HK-2 (cell line): ENCODE measurements around the gene OVCH1.

Experiments used
- DNase-seq: peaks from one replicate; pipeline ENCODE4 v3.0.0-alpha.2; 2018; ENCODE audit not compliant: unreplicated experiment

OVCH1 gene

GRCh38 chr12:29497588-29497987, at the start of gene OVCH1:
Gene OVCH1, minus strand, starts transcription at chr12:29497686. Its CDS starts 0 bp downstream, at chr12:29497686.
- DNase-seq: no peak

- no peak for DNase-seq
Measured at GRCh38 chr12:29547151-29547632, 49.7 kb upstream of the OVCH1 start.

GRCh38 chr12:29546000-29546399, 48.5 kb upstream of the OVCH1 start:
- no peak for DNase-seq

DNA sequence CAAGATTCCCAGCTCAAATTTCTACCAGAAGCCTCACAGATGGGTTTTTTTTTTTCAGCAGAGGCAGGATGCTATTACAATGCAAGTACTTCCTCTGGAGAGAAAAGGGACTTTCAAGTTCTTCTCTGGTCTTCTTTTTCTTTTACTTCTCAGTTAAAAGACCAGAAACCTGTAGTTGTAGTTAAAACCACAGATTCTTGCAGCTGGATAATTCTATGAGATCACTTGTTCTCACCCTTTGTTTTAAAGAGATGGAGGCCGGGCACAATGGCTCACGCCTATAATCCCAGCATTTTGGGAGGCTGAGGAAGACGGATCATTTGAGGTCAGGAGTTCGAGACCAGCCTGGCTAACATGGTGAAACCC, 47.6 kb upstream of the OVCH1 start:
- no peak for DNase-seq

GRCh38 chr12:29544428-29545101, 47.1 kb upstream of the OVCH1 start:
- DNase-seq: no peak

GRCh38 chr12:29543036-29543435, 45.5 kb upstream of the OVCH1 start:
- DNase-seq: no peak

GRCh38 chr12:29537298-29537697, 39.8 kb upstream of the OVCH1 start:
- no peak for DNase-seq

DNA sequence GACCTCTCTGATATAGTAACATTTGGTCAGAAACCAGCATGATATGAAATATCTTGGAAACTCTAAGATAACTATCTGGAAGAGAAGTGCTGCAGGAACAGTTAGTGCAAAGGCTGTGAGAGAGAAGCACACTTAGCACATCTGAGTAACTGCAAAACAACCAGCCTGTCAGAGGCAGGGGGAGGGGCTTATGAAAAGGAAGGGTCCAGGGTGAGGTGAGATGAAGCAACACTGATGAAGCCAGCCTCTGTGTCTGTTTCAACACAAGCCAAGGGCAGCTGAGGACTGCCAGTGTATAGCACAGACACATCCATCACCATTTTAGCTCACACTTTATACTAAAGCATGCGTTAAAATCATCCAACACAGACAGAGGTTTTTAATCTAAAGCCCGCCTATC, 37.4 kb upstream of the OVCH1 start:
- DNase-seq: no peak

DNA sequence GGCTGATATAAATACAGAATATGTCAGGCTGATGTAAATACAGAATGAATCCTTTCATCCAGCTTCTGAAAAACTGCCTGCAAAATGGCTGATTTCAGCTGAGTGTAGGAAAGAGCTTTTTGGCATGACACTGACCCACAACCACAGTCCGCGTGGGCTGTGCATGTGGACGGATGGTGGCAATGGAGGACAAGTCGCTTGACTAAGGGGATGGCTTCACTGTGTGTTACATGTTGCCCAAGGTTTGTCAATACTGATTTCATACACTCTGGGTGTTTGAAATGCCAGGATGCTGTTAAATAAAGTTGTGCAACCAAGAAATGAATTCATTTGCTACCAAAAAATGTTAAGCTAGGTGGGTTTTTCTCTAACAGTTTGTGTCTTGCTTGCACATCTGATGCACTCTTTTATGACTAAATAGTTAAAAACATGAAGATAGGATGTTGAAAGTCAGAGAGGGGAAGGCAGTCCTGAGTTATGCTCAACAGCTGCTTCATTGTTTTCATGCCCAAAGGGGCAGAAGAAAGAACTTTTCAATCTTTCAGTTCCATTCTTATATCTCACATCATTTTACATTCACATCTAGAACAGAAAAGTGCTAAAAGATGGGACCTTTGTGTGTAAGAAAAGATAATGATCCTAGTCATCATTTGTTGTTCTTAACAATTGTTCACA, 36.5 kb upstream of the OVCH1 start:
- no peak for DNase-seq

DNA sequence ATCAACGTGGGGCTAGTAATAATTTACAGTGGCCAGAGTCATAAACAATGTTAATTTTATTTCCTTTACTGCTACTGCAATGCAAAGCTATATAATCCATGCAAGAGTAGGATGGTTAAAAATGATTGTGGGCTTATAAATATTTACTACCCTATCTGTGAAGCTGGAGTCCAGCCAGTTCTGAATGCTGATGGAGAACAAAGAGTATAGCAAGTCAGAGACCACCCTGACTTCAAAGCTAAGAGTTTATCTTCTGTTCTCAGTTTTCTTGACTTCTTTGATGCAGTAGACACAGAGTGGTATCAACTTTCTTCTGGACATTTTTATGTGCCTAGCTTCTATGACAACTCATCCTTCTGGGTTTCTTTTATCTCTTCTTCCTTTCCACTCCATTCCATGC, 34.0 kb upstream of the OVCH1 start:
- no peak for DNase-seq

DNA sequence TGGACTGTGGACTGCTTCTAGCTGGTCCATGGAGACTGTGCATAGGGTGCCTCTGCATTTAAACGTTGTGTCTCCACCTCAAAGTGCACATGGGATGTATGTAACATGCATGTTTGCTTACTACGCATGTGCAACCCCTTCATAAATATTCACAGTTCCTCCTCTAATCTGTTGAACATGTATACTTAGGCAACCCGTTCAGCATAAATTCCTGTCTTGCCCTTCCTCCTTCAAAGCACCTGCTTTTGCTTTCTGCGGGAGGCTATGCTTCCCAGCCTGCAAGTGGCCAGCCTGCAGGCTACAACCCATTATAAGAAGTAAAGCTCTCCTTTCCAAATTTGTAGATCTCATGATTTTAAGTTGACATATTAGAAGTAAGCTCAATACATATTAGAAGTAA, 33.0 kb upstream of the OVCH1 start:
- DNase-seq: no peak

DNA sequence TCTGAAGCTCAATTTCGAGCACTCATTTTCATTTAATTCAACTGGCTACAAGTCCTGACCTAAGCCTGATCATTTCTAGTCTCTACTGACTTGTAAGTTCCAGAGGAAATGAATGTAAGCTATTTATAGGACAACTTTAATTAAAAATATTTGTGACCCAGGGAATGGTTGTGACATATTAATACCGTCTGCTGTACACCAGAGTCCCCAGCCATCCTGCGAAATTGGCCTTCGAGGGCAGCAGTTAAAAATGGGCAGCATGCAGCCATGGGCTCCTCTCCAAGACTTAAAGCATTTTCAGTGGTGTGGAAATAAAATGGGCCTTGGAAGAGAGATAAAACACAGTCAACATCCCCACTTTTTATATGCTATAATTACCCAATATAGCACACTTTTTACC, 30.7 kb upstream of the OVCH1 start:
- DNase-seq: no peak

- DNase-seq: no peak
Measured at GRCh38 chr12:29521951-29522350, 24.5 kb upstream of the OVCH1 start.

- peak; percentile 9 for DNase-seq
Measured at GRCh38 chr12:29519585-29520182, 22.2 kb upstream of the OVCH1 start.

- DNase-seq: no peak
Measured at GRCh38 chr12:29518407-29518806, 20.9 kb upstream of the OVCH1 start.

DNA sequence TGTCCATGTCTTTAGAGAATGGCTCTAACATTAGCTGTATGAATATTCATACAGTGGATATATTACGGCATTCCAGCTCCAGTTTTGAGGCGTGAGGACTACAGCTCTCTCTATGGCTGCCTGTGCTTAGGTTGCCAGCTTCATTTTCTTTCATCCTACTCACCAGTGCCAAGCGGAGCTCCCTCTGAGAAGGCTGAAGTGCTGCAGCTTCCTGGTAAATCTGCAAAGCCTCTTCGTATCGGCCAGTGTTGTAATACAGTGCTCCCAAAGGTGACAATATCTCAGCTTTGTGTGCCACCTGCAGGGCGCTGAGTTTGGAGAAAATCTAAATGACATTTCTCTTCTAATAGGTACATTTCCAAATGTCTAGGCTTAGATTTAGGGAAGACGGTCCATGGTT, 19.8 kb upstream of the OVCH1 start:
- DNase-seq: no peak

GRCh38 chr12:29516431-29516875, 19.0 kb upstream of the OVCH1 start:
- DNase-seq: no peak

DNA sequence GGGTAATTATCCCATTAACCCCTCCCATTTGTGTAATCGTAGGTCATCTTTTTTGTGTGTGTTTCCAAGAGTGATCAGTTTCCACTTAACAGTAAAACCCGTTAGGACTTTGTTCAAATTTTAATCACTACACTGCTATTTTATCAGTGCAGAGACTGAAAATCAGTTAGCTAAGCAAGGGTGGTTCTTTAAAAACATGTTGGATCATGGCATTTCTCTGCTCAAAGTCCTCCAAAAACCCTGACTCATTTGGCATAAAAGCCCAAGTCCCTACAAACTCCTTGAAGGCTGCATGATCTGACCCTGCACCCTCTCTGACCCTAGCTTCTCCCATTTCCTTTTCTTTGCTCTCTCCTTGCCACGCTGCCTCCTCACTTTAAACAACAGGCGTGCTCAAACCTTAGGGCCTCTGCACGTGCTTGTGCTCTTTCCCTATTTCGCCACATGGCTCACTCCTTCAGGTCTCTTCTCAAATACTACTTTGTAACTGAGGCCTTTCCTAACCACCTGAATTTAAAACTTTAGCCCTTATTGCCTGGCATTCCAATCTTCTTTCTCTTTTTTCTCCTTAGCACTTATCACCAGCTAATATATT, 13.2 kb upstream of the OVCH1 start:
- no peak for DNase-seq

GRCh38 chr12:29509503-29509902, 12.0 kb upstream of the OVCH1 start:
- no peak for DNase-seq

GRCh38 chr12:29508949-29509348, 11.5 kb upstream of the OVCH1 start:
- DNase-seq: no peak

DNA sequence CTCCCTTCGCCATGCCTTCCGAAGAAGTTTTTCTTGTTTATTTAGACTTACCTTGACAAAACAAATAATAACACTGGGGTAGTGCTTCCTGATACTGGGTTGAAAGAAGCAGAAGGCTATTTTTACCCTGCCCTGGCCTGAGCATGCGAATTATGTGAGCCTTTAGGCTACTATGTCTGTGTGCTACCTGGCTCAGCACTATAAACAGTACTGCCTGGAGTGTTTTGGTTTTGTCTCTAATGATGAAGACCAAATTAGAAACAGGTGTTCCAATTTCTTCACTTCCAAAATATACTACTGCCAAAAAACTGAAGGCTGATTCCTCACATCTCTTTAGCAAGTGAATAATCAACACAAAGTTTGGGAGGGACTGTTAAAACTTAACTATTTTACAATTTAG, 7.6 kb upstream of the OVCH1 start:
- DNase-seq: no peak

GRCh38 chr12:29503283-29503682, 5.8 kb upstream of the OVCH1 start:
- no peak for DNase-seq

DNA sequence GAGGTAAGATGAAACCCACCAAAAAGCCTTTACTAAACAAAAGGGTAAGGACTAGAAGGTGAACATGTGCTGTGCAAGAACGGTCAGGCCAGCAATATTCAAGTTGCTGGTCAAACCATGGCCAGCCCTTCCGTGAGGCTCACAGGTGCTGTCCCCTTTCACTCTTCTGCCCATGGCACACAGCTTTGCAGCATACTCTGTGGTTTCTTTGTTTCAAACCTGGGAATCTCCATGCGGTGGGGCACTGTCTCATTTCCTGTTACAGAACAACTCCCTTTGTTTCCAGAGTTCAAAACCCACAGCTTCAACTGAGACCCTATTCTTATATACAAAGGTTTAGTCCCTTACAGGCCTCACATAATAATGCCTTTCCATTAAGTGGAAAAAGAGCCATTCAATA, 1.7 kb upstream of the OVCH1 start:
- DNase-seq: no peak
